HG03442 (cell line): ENCODE results near the gene STOML2.

ENCODE experiments used
- ATAC-seq: cut with Tn5 transposase; IDR thresholded peaks from one replicate; pipeline ENCODE4 v1.9.1; 2021; ENCODE audit warnings: mild to moderate bottlenecking, moderate library complexity; ENCODE audit not compliant: unreplicated experiment

Gene STOML2

DNA sequence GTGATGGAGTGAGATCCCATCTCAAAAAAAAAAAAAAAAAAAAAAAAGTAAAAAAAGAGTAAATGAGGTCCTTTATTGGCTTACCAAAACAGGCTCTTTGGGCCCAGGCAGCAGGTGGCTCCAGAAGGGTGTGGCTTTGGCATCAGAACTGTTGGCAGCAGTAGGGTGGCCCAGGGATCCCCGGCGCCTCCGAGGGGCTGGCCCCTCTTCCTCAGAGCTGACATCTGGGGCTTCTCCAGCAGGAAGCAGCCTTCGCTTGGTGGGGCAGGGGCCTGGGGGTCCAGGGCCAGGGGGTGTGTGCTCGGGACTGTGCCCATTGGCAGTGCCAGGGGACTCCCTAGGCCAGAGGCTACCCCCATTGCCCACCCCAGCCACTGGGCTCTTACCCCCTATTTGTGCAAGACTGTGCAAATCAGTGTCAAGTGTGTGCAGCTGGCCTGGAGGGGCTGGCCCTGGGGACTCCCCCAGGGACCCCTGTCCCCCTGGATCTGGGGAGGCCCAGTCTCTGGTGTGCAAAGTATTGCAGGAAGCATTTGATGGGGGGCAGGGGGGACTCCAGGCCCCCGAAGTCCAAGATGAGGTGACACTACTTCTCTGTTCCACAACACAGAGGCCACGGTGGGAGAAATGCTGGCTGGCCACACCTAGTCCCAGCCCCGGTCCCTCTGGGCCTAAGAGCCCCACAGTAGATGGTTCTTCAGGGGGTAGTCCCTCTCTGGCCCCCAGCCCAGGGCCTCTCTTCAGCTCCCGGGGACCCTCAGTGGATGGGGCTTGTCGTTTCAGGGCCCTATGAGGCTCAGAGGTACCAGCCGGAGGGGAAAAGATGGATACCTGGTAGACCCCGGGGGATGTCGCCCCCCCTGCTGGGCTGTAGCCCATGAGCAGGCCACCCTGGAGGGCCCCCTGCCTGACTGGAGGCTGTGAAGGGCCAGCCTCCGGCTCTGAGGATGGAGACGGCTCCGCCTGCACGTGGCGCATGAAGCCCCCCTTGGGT, 4.7 kb upstream of the STOML2 start:
- no peak for ATAC-seq

DNA sequence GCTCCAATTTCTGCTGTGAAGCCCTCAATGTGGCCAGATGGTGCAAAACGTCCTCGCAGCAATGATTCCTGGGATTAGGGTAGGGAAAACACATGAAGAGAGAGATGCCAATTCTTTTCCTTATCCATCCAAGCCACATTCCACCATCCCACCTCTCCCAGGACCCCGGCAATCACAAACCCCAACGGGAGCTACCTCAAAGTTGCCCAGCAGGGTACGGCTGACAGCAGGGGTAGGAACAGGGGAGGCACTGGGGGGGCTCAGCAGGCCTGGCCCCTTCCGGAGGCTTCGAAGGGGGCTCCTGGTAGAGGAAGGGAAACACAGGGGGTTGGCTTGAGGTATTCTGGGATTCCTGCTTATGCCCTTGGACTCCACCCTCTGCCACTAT, 3.4 kb upstream of the STOML2 start:
- no peak for ATAC-seq

DNA sequence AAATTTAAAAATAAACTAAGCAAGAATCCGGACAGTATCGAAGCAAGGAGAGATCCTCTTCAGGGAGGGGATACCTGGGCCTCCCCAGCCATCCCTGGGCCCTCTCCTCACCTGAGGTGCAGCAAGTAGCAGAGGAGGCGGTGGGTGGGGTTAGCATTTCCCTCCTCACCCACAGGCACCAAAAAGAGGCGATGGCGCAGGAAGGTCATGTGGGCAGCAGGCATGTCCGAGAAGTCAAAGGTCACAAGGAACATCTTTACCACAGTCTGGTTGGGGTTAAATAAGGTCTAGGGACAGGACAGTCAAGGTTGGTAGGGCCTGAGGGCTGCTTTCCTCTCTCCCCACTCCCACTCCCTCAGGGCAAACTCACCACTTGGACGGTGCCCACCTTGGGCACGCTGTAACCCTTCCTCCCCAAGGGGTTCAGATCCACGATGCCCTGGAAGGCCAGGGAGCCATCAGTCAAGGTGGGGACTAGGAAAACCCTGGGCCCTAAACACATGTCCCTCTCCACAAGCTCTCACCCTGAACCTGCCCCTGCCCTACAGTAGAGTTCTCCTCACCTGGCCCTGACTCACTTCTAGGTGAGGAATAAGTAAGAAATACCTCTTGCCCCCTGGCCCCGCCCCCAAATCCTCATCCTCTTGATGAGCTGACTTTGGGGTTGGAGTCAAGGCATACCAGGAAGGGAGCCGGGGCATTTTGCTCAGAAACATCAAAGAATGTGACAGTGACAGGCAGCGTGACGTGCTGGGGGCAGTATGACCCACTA, 2.8 kb upstream of the STOML2 start:
- ATAC-seq = no peak

DNA sequence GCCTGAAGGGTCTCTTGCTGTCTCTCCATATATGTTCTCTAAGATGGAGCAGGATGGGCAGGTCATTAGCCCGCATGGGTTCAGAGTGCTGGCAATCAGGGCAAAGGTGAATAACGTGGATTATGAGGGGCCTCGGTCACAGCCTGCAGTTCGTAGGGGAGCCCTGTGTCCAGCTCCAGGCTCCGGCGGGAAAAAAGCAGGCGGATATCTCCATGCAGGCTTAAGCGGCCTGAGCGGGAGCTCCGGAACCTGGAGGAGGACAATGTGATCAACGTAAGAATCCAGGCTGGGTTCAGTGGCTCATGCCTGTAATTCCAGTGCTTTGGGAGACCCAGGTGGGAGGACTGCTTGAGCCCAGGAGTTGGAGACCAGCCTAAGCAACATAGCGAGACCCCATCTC, 2.2 kb upstream of the STOML2 start:
- no peak for ATAC-seq

DNA sequence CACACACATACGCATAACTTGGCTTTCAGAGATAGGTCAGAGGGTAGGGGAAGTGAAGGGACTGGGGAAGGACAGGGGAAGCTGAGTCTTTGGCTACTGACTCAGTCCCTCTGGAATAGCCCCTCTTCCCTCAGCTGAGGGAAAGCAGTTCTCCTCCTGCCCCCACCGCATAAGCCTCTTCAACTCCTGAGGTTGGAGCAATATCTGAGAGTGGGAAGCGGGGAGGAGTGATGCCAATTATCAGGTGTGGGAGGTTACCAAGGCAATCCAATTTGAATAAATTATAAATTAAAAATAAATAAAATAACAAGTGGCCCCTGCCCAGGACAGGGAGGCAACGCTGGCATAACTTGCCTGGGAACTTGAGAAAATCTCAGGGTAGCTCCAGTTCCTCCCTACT, 1.7 kb upstream of the STOML2 start:
- ATAC-seq = no peak

DNA sequence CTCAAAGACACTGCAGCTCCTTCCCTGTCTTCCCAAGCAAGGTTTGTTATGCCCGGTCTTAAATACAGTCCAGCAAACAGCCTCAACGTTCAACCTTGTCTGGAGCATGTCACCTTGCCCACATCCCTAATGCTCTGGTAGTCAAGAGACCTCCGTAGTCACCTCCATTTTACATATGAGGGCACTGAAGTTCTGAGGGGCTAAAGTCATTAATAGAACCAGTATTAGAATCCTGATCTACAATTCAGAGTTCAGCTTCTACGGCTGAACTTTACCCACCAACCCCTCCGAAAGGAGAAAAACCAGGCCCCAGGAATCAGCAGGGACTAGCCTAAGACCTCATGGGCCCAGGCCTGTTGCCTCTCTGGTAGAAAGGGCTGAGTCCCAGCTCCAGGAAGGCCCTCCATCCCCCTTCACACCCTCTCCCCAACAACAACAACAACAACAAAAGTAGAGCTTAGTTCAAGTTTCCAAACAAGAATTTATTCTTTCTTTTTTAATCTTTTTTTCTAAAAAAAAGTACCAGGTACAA, 795 bp upstream of the STOML2 start:
- ATAC-seq = no peak

- ATAC-seq = no peak
Observed at GRCh38 chr9:35102465-35102768, 514 bp downstream of the STOML2 start.

GRCh38 chr9:35097573-35097972, 5.4 kb downstream of the STOML2 start:
- ATAC-seq = no peak

GRCh38 chr9:35096035-35096849, 6.7 kb downstream of the STOML2 start, which contains the start of gene PIGO:
Gene PIGO, minus strand, starts transcription at chr9:35096591. Its CDS starts 1,026 bp downstream, at chr9:35095565.
- ATAC-seq = peak; percentile 87

GRCh38 chr9:35091536-35091935, 11.4 kb downstream of the STOML2 start:
- no peak for ATAC-seq

- no peak for ATAC-seq
Observed at GRCh38 chr9:35089434-35089833, 13.5 kb downstream of the STOML2 start.

DNA sequence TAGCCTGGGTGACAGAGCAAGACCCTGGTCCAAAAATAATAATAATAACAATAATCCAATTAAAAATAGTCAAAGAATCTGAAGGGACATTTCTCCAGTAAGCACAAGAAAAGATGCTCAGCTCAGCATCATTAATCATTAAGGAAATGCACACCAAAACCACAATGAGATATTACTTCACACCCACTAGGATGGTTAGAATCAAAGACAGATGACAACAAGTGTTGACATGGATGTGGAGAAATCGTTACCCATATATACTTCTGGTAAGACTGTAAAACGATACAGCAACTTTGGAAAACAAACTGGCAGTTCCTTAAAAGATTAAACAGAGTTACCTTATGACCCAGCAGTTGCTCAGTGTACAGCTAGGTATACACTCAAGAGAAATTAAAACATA, 17.9 kb downstream of the STOML2 start:
- no peak for ATAC-seq

- ATAC-seq = peak; percentile 88
Observed at GRCh38 chr9:35079426-35080341, 23.2 kb downstream of the STOML2 start, which contains the start of gene FANCG. Gene FANCG, minus strand, starts transcription at chr9:35079942. Its CDS starts 418 bp downstream, at chr9:35079524.

- ATAC-seq = no peak
Observed at GRCh38 chr9:35079041-35079425, 23.9 kb downstream of the STOML2 start.

DNA sequence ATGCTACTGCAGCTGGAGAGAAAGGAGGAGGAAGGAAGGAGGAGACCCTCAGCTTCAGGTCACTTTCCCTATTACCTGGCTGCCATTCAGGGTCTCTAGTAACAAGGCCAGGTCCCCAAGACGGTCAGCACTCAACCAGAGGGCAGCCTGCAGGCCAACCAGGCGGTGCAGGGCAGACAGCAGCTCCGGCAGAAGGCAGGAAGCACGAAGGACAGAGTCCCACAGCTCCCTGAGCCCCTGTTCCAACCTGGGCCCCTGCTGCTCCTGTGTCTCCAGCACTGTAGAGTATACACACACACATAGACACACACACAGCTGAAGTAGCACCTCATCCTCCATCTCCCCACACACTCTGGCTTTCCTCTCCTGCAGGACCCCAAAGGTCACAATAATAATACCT, 24.9 kb downstream of the STOML2 start:
- no peak for ATAC-seq

GRCh38 chr9:35076848-35077247, 26.1 kb downstream of the STOML2 start:
- no peak for ATAC-seq

GRCh38 chr9:35075358-35075757, 27.6 kb downstream of the STOML2 start:
- ATAC-seq = no peak

DNA sequence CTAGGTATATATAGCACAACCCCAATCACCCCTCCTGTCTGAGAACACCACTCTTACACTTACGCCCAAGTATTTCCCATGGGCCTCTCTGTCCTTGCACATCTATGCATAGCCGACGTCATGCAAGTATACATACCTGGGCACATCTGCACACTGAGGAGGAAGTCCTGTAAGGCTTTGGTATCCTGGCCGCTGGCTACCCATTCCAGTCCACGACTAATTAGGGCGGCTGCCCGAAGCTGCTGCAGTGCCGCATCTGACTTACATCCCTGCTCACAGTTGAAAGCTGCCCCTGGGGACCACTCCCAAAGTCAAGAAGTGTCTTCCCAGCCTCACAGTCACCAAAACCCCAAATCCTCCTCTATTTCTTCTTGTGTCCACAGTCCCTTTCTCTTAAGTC, 28.1 kb downstream of the STOML2 start:
- ATAC-seq = no peak

- ATAC-seq = no peak
Observed at GRCh38 chr9:35074141-35074540, 28.8 kb downstream of the STOML2 start.

- no peak for ATAC-seq
Observed at GRCh38 chr9:35073279-35073612, 29.7 kb downstream of the STOML2 start.
